Measurements from ENCODE around the gene ID1.

ID1 gene

GRCh38 chr20:31580706-31581105, 24.4 kb upstream of the ID1 start:
- no peak for DNase-seq (ENCODE audit: low read depth in 2 of 2)
- H3K4me3 ChIP-seq (replicated peaks in 1 of 2; ENCODE audit: low read depth in 2 of 2, low read length in 2 of 2), result no peak overlapping the region
- TF ChIP-seq, protein P1, sequence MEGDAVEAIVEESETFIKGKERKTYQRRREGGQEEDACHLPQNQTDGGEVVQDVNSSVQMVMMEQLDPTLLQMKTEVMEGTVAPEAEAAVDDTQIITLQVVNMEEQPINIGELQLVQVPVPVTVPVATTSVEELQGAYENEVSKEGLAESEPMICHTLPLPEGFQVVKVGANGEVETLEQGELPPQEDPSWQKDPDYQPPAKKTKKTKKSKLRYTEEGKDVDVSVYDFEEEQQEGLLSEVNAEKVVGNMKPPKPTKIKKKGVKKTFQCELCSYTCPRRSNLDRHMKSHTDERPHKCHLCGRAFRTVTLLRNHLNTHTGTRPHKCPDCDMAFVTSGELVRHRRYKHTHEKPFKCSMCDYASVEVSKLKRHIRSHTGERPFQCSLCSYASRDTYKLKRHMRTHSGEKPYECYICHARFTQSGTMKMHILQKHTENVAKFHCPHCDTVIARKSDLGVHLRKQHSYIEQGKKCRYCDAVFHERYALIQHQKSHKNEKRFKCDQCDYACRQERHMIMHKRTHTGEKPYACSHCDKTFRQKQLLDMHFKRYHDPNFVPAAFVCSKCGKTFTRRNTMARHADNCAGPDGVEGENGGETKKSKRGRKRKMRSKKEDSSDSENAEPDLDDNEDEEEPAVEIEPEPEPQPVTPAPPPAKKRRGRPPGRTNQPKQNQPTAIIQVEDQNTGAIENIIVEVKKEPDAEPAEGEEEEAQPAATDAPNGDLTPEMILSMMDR (IDR thresholded peaks at IDR 0.05; ENCODE audit: low read depth, low read length), result no peak

GRCh38 chr20:31581391-31581790, 23.7 kb upstream of the ID1 start:
- no peak for DNase-seq (ENCODE audit: low read depth in 2 of 2)
- TF ChIP-seq, protein P1 (IDR thresholded peaks at IDR 0.05; ENCODE audit: low read depth, low read length), result no peak
- no peak overlapping the region for H3K4me3 ChIP-seq (replicated peaks in 1 of 2; ENCODE audit: low read depth in 2 of 2, low read length in 2 of 2)

DNA sequence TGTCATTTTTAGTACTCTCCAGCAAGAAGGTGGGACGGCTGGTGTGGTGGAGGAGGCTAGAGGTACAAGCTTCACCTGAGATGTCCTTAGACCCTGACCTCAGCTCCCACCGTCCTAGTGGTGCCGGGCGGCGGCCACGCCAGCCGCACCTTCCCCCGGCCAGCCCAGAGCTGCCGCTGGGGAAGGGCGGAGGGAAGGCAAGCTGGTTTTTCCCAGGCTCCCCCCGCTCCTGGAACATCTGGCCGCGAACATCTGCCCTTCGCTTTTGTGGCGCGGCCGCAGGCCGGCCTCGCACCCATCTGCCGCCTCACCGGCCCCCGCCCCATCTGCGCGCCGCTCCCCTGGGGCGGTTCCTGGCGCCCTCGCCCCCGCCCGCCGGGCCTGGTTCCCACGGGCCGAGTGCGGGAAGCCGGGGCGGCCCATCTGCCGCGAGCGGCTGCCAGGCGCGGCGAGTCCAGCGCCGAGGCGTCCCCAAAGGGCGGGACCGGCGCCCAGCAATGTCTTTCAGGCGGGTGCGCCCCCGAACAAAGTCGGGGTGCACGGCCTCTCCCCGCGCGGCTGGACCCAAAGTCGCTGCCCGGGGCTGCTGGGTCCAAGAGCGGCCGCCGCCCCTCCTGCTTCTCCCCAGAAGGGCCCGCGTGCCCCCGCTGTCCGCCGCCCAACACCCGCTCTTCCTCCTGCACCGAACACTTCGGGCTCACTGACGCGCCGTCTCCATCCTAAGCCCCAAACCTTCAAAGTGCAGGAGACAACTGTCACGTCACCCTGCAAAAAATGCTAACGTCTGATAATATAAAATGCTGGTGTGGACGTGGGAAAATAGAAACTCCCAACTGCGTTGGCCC, 17.3 kb upstream of the ID1 start:
- DNase-seq (ENCODE audit: low read depth in 2 of 2), result peak in 1 of 2 donors; percentile 63
- TF ChIP-seq, protein P1 (IDR thresholded peaks at IDR 0.05; ENCODE audit: low read depth, low read length), result no peak
- peak overlapping the region; percentile 41 to 48 for H3K4me3 ChIP-seq (replicated peaks in 1 of 2; ENCODE audit: low read depth in 2 of 2, low read length in 2 of 2)

GRCh38 chr20:31590717-31591225, 14.3 kb upstream of the ID1 start:
- DNase-seq (ENCODE audit: low read depth in 2 of 2), result no peak
- TF ChIP-seq, protein P1 (IDR thresholded peaks at IDR 0.05; ENCODE audit: low read depth, low read length), result no peak
- no peak overlapping the region for H3K4me3 ChIP-seq (replicated peaks in 1 of 2; ENCODE audit: low read depth in 2 of 2, low read length in 2 of 2)

DNA sequence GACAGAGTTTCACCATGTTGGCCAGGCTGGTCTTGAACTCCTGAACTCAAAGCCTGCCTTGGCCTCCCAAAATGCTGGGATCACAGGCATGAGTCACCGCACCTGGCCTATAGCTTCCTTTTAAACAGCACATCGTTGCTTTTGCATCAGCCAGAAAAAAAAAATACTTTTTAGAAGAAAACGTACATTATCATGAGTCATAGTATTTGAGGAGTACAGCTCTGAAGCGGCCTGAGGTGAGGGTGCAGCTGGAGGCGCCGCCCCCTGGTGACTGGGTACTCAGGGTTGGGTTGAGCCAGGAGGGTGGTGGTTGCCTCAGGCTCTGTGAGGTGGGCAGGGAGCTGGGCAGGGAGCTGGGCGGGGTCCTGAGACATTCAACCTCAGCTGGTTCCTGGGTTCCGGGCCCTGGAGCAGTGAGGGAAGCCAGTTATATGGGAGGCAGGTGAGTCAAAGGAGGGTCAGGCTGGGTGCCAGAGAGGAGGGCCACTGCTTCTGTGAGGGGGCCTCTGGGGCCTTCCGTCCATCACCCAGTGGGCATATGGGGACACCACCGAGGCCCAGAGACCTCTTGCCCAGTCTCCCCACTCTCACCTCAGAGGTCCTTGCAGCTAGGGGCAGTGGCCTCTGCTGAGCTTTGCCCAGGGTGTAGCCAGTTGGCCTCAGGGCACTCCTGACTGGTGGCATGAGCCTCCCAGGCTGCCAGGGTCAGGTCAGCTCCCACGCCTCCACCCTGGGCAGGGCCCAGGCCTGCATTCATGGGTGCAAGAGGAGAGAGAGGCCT, 11.7 kb upstream of the ID1 start:
- H3K4me3 ChIP-seq (replicated peaks in 1 of 2; ENCODE audit: low read depth in 2 of 2, low read length in 2 of 2), result no peak overlapping the region
- TF ChIP-seq, protein P1 (IDR thresholded peaks at IDR 0.05; ENCODE audit: low read depth, low read length), result peak; percentile 7
- DNase-seq (ENCODE audit: low read depth in 2 of 2), result peak; percentile 80 to 93

DNA sequence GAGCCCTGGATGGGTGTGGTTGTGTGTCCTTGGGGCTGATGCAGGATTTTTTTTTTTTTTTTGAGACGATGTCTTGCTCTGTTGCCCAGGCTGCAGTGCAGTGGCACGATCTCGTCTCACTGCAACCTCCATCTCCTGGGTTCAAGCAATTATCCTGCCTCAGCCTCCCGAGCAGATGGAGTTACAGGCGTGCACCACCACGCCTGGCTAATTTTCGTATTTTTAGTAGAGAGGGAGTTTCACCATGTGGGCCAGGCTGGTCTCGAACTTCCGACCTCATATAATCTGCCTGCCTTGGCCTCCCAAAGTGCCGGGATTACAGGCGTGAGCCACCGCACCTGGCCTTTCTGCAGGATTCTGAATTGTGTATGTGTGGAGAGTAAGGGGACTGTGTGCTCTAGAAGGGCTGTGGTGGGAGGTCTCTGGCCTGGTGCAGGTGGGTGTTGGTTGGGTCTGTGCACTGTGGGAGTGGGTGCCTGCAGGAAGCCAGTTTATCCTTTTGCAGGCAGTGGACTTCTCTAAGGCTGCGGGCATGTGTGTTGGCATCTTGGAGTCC, 11.0 kb upstream of the ID1 start:
- TF ChIP-seq, protein P1 (IDR thresholded peaks at IDR 0.05; ENCODE audit: low read depth, low read length), result no peak
- H3K4me3 ChIP-seq (replicated peaks in 1 of 2; ENCODE audit: low read depth in 2 of 2, low read length in 2 of 2), result no peak overlapping the region
- DNase-seq (ENCODE audit: low read depth in 2 of 2), result no peak
